Smooth muscle cell (in vitro differentiated cells): ENCODE data around the gene PRR29. TPM values are rescaled to one million over a fixed set of nuclear protein-coding genes. Genes with fewer than 3 reads are reported as not detected.
"Not testable (repeated sequence)": the region's sequence is repeated elsewhere in the genome, so short reads cannot be mapped to it uniquely, and the experiment has no call there.

Experiments used
- DNase-seq: peaks from one replicate; lab custom pipeline; 2025; ENCODE audit not compliant: unreplicated experiment; lab: John Stamatoyannopoulos, UW
- H2AFZ ChIP-seq: fragments of 200-600 bp; sonication (generic); 2 replicates; pipeline ENCODE4 v1.6.0; 2016; ENCODE audit warnings: antibody characterized with exemption, low read depth, mild to moderate bottlenecking
- H3F3A ChIP-seq: fragments of 200-600 bp; sonication (generic); 2 replicates; pipeline ENCODE4 v1.6.0; 2017; ENCODE audit warnings: antibody characterized with exemption, low read depth
- H3K27ac ChIP-seq: fragments of 200-600 bp; sonication (generic); 2 replicates; pipeline ENCODE4 v1.5.1; 2016; ENCODE audit warnings: low read depth, mild to moderate bottlenecking
- H3K27me3 ChIP-seq: fragments of 200-600 bp; sonication (generic); 2 replicates; pipeline ENCODE4 v1.6.1; 2016; ENCODE audit warnings: low read depth, mild to moderate bottlenecking
- H3K36me3 ChIP-seq: fragments of 200-600 bp; sonication (generic); 2 replicates; pipeline ENCODE4 v1.5.1; 2016; ENCODE audit warnings: low read depth
- H3K4me1 ChIP-seq: fragments of 200-600 bp; sonication (generic); 2 replicates; pipeline ENCODE4 v1.5.1; 2016; ENCODE audit warnings: low read depth
- H3K4me2 ChIP-seq: fragments of 200-600 bp; sonication (generic); 2 replicates; pipeline ENCODE4 v1.6.0; 2016; ENCODE audit warnings: mild to moderate bottlenecking
- H3K4me3 ChIP-seq: fragments of 200-600 bp; sonication (generic); 2 replicates; pipeline ENCODE4 v1.5.1; 2016; ENCODE audit warnings: mild to moderate bottlenecking
- H3K79me2 ChIP-seq: fragments of 200-600 bp; sonication (generic); 2 replicates; pipeline ENCODE4 v1.6.0; 2016; ENCODE audit warnings: low read depth, mild to moderate bottlenecking
- H3K9ac ChIP-seq: fragments of 200-600 bp; sonication (generic); 2 replicates; pipeline ENCODE4 v1.6.0; 2016; ENCODE audit warnings: low read depth
- H3K9me3 ChIP-seq: fragments of 200-600 bp; sonication (generic); replicated peaks from 2 replicates; pipeline ENCODE4 v1.5.1; 2016; ENCODE audit warnings: low read depth
- H4K20me1 ChIP-seq: fragments of 200-600 bp; sonication (generic); 2 replicates; pipeline ENCODE4 v1.6.0; 2016; ENCODE audit warnings: low read depth
- CTCF ChIP-seq: fragments of 200-600 bp; sonication (generic); IDR thresholded peaks from 2 replicates; pipeline ENCODE4 v1.5.1; 2017; ENCODE audit warnings: borderline replicate concordance, mild to moderate bottlenecking, antibody characterized with exemption; ENCODE audit not compliant: insufficient read depth, poor library complexity, severe bottlenecking
- WGBS: methylation state at CpG from one replicate; pipeline ENCODE4 v1.1.7; 2016; ENCODE audit warnings: low lambda C conversion rate; 5-methylcytosine and 5-hydroxymethylcytosine counted together
- polyA plus RNA-seq: library from polyadenylated mRNA; unstranded; fragments of >200 nt; fragmentation: Nextera tagmentation; extraction: Ambion mirVana; gene quantifications from 2 replicates; pipeline ENCODE4 v1.2.1, GENCODE V29; 2016
- total RNA-seq: library from RNA; depleted of rRNA; stranded (reverse); fragments of >200 nt; gene quantifications from 2 replicates; pipeline ENCODE4 v1.2.3, GENCODE V29; 2014

Gene PRR29
- total and polyA plus RNA-seq, 2 experiments from 2014 or later, result 0.58 TPM; not detected in 1

GRCh38 chr17:64016974-64017373 lies 18.8 kb downstream of the PRR29 start:
- H3K9me3 ChIP-seq, result no peaks in the 10 kb centered on the region
- no peak overlapping the region for H2AFZ ChIP-seq
- peaks cover 6% of the 10 kb centered on the region for H3K27me3 ChIP-seq
- no peak overlapping the region for H3K4me2 ChIP-seq
- H3K4me1 ChIP-seq, result no peaks in the 10 kb centered on the region
- TF ChIP-seq CTCF, result no peak
- H4K20me1 ChIP-seq, result no peaks in the 10 kb centered on the region
- H3K36me3 ChIP-seq, result no peaks in the 10 kb centered on the region
- H3K27ac ChIP-seq, result no peak overlapping the region
- H3K9ac ChIP-seq, result no peak overlapping the region
- H3K4me3 ChIP-seq, result no peak overlapping the region
- no peaks in the 10 kb centered on the region for H3F3A ChIP-seq
- no peaks in the 10 kb centered on the region for H3K79me2 ChIP-seq
- WGBS, result 95% methylated on average over 3 of the region's 3 CpGs
- no peak for DNase-seq

GRCh38 chr17:64017381-64017980 lies 19.3 kb downstream of the PRR29 start:
- no peaks in the 10 kb centered on the region for H3K79me2 ChIP-seq

GRCh38 chr17:64019551-64019961 lies 21.4 kb downstream of the PRR29 start:
- not testable (repeated sequence) for H3K9me3 ChIP-seq, H3K79me2 ChIP-seq, H3K4me3 ChIP-seq, H3K9ac ChIP-seq, H3K36me3 ChIP-seq, H3K4me1 ChIP-seq, H2AFZ ChIP-seq, H3K4me2 ChIP-seq, H3K27ac ChIP-seq, H4K20me1 ChIP-seq, DNase-seq, H3K27me3 ChIP-seq, H3F3A ChIP-seq
- whole genome bisulfite sequencing, result 85% methylated on average over 9 of the region's 9 CpGs

More at GRCh38 chr17:64017381-64017980, 19.3 kb downstream of the PRR29 start:
- no peak overlapping the region for H3K9ac ChIP-seq
- no peak overlapping the region for H3K4me3 ChIP-seq
- no peak overlapping the region for H2AFZ ChIP-seq
- no peaks in the 10 kb centered on the region for H3K36me3 ChIP-seq
- H3F3A ChIP-seq, result no peaks in the 10 kb centered on the region
- WGBS, result 89% methylated on average over 2 of the region's 2 CpGs
- H3K27ac ChIP-seq, result no peak overlapping the region
- H3K27me3 ChIP-seq, result peaks cover 1% of the 10 kb centered on the region
- DNase-seq, result no peak
- peak; percentile 10 for TF ChIP-seq CTCF
- H3K9me3 ChIP-seq, result no peaks in the 10 kb centered on the region
- no peaks in the 10 kb centered on the region for H3K4me1 ChIP-seq
- H4K20me1 ChIP-seq, result no peaks in the 10 kb centered on the region
- H3K4me2 ChIP-seq, result no peak overlapping the region

- TF ChIP-seq CTCF, result no peak
- H3K79me2 ChIP-seq, result no peaks in the 10 kb centered on the region
- no peak within 1 kb of the TSS for H3K9ac ChIP-seq
- no peaks in the 10 kb centered on the region for H3K27me3 ChIP-seq
- no peaks in the 10 kb centered on the region for H3K36me3 ChIP-seq
- H3K4me3 ChIP-seq, result no peak within 1 kb of the TSS
- WGBS, result 57% methylated on average over 23 of the region's 23 CpGs
- DNase-seq, result no peak
- no peak within 1 kb of the TSS for H2AFZ ChIP-seq
- H4K20me1 ChIP-seq, result no peaks in the 10 kb centered on the region
- H3K4me2 ChIP-seq, result no peak within 1 kb of the TSS
- H3F3A ChIP-seq, result no peaks in the 10 kb centered on the region
- H3K4me1 ChIP-seq, result no peaks in the 10 kb centered on the region
- H3K27ac ChIP-seq, result no peak within 1 kb of the TSS
- H3K9me3 ChIP-seq, result no peaks in the 10 kb centered on the region
Measured at GRCh38 chr17:64020056-64020766, 22.1 kb downstream of the PRR29 start, which contains the start of gene ICAM2. ICAM2 (minus strand) TSS chr17:64020633; CDS start chr17:64006691, 13,942 bp downstream.
